MM.1S (cell line): ENCODE measurements around the gene SCGB2B2.
A peak's percentile ranks its signal among the peaks of the same experiment; 100 is the strongest.
"Not testable (repeated sequence)": the region's sequence is repeated elsewhere in the genome, so short reads cannot be mapped to it uniquely, and the experiment has no call there.

ENCODE experiments used
- DNase-seq: peaks from one replicate; pipeline ENCODE4 v3.0.0-alpha.2; 2015
- H2AFZ ChIP-seq: fragments of 300-600 bp; sonication (generic); 2 replicates; pipeline ENCODE4 v1.6.0; 2016; ENCODE audit warnings: antibody characterized with exemption, low read length
- H3F3A ChIP-seq: fragments of 300-600 bp; sonication (generic); 2 replicates; pipeline ENCODE4 v1.6.1; 2016; ENCODE audit warnings: mild to moderate bottlenecking, antibody characterized with exemption, low read length, moderate library complexity, mixed read lengths; ENCODE audit not compliant: insufficient read depth
- H3K27ac ChIP-seq: fragments of 300-600 bp; sonication (generic); 2 replicates; pipeline ENCODE4 v1.5.1; 2016; ENCODE audit warnings: mild to moderate bottlenecking, low read length
- H3K27me3 ChIP-seq: fragments of 300-600 bp; sonication (generic); replicated peaks from 2 replicates; pipeline ENCODE4 v1.6.0; 2016; ENCODE audit warnings: low read length; ENCODE audit not compliant: insufficient read depth
- H3K36me3 ChIP-seq: fragments of 300-600 bp; sonication (generic); replicated peaks from 2 replicates; pipeline ENCODE4 v1.6.1; 2016; ENCODE audit warnings: mild to moderate bottlenecking, low read length, mixed read lengths; ENCODE audit not compliant: insufficient read depth
- H3K4me1 ChIP-seq: fragments of 300-600 bp; sonication (generic); 2 replicates; pipeline ENCODE4 v1.6.1; 2016; ENCODE audit warnings: low read length, mixed read lengths
- H3K4me2 ChIP-seq: fragments of 300-600 bp; sonication (generic); 2 replicates; pipeline ENCODE4 v1.6.0; 2016; ENCODE audit warnings: low read depth, low read length
- H3K4me3 ChIP-seq: fragments of 300-600 bp; sonication (generic); 2 replicates; pipeline ENCODE4 v1.5.1; 2016; ENCODE audit warnings: low read length, mixed read lengths
- H3K79me2 ChIP-seq: fragments of 300-600 bp; sonication (generic); 2 replicates; pipeline ENCODE4 v1.6.1; 2016; ENCODE audit warnings: mixed run types, low read length, mixed read lengths
- H3K9ac ChIP-seq: fragments of 300-600 bp; sonication (generic); 2 replicates; pipeline ENCODE4 v1.6.1; 2016; ENCODE audit warnings: low read length, mixed read lengths
- H3K9me2 ChIP-seq: fragments of 300-600 bp; sonication (generic); replicated peaks from 2 replicates; pipeline ENCODE4 v1.6.1; 2016; ENCODE audit warnings: mild to moderate bottlenecking, low read length, mixed read lengths; ENCODE audit not compliant: insufficient read depth
- H3K9me3 ChIP-seq: fragments of 300-600 bp; sonication (generic); replicated peaks from 2 replicates; pipeline ENCODE4 v1.6.1; 2016; ENCODE audit warnings: mild to moderate bottlenecking, low read length, mixed read lengths; ENCODE audit not compliant: insufficient read depth
- H4K20me1 ChIP-seq: fragments of 300-600 bp; sonication (generic); 2 replicates; pipeline ENCODE4 v1.6.1; 2016; ENCODE audit warnings: mild to moderate bottlenecking, low read length, moderate library complexity, mixed read lengths; ENCODE audit not compliant: insufficient read depth
- EZH2 ChIP-seq: fragments of 300-600 bp; sonication (generic); optimal IDR thresholded peaks from 2 replicates; pipeline ENCODE3; 2017; ENCODE audit warnings: low read depth, mild to moderate bottlenecking, antibody characterized with exemption, low read length, mixed read lengths
- EZH2phosphoT487 ChIP-seq: fragments of 300-600 bp; sonication (generic); IDR thresholded peaks from 2 replicates; pipeline ENCODE4 v1.6.1; 2018; ENCODE audit warnings: antibody characterized with exemption, low read length
- TF ChIP-seq, protein P1 (sequence below): fragments of 300-600 bp; sonication (generic); IDR thresholded peaks from 2 replicates; pipeline ENCODE4 v1.5.1; 2016; ENCODE audit warnings: antibody characterized with exemption, low read length, mixed read lengths

Gene SCGB2B2

DNA sequence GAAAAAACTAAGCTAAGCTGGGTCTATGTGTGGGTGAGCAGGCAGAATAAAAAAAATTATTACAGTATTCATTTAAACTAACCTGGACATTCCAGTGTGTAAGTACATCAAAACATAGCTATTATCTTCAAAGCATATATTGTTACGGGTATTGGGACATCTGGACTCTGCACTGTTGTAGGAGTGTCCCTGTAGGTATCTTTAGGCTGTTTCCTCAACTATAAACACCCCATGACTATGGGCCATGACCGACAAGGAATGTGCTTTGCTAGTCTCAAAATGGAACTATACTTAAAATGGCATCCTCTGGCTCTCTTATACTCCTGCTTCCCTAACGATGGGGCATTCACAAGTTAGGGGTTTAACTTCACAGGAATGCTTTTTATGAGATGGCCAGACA lies 3.4 kb downstream of the SCGB2B2 start:
- H3K36me3 ChIP-seq: no peaks in the 10 kb centered on the region
- H3K4me2 ChIP-seq: no peak overlapping the region
- no peaks in the 10 kb centered on the region for H3K79me2 ChIP-seq
- no peaks in the 10 kb centered on the region for H3F3A ChIP-seq
- H3K9me3 ChIP-seq: no peaks in the 10 kb centered on the region
- no peak overlapping the region for H3K27ac ChIP-seq
- no peak overlapping the region for H3K9ac ChIP-seq
- no peak overlapping the region for H3K4me3 ChIP-seq
- TF ChIP-seq EZH2phosphoT487: no peak
- TF ChIP-seq, protein P1, sequence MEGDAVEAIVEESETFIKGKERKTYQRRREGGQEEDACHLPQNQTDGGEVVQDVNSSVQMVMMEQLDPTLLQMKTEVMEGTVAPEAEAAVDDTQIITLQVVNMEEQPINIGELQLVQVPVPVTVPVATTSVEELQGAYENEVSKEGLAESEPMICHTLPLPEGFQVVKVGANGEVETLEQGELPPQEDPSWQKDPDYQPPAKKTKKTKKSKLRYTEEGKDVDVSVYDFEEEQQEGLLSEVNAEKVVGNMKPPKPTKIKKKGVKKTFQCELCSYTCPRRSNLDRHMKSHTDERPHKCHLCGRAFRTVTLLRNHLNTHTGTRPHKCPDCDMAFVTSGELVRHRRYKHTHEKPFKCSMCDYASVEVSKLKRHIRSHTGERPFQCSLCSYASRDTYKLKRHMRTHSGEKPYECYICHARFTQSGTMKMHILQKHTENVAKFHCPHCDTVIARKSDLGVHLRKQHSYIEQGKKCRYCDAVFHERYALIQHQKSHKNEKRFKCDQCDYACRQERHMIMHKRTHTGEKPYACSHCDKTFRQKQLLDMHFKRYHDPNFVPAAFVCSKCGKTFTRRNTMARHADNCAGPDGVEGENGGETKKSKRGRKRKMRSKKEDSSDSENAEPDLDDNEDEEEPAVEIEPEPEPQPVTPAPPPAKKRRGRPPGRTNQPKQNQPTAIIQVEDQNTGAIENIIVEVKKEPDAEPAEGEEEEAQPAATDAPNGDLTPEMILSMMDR: no peak
- TF ChIP-seq EZH2: no peak
- no peak for DNase-seq
- H3K4me1 ChIP-seq: no peaks in the 10 kb centered on the region
- H3K9me2 ChIP-seq: no peaks in the 10 kb centered on the region
- no peaks in the 10 kb centered on the region for H3K27me3 ChIP-seq
- no peaks in the 10 kb centered on the region for H4K20me1 ChIP-seq
- H2AFZ ChIP-seq: no peak overlapping the region

DNA sequence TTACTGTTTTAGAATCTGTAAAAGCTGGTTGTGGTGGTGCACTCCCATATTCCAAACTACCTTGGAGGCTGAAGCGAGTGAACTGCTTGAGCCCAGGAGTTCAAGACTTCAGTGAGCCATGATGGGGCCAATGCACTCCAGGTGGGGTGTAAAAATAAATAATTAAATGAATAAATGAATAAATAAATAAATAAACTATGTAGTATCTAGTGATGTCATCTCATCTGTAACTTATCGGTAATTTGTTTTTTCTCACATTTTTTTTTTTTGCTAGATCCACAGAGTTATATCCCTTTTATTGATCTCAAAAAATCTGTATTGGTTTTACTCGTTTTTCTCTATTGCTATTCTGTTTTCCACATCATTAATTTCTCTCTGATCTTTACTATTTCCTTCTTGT lies 5.0 kb downstream of the SCGB2B2 start:
- TF ChIP-seq EZH2: no peak
- TF ChIP-seq, protein P1: no peak
- no peak for TF ChIP-seq EZH2phosphoT487
- Histone ChIP-seq H3K27ac (no peak overlapping the region), H3K79me2 (no peaks in the 10 kb centered on the region), H3K4me1 (no peaks in the 10 kb centered on the region), H4K20me1 (no peaks in the 10 kb centered on the region), H3K4me2 (no peak overlapping the region), H3K4me3 (no peak overlapping the region), H3K27me3 (no peaks in the 10 kb centered on the region), H3K9me3 (no peaks in the 10 kb centered on the region), H3K36me3 (no peaks in the 10 kb centered on the region), H3K9ac (no peak overlapping the region), H2AFZ (no peak overlapping the region), H3K9me2 (no peaks in the 10 kb centered on the region), H3F3A (no peaks in the 10 kb centered on the region)
- no peak for DNase-seq

DNA sequence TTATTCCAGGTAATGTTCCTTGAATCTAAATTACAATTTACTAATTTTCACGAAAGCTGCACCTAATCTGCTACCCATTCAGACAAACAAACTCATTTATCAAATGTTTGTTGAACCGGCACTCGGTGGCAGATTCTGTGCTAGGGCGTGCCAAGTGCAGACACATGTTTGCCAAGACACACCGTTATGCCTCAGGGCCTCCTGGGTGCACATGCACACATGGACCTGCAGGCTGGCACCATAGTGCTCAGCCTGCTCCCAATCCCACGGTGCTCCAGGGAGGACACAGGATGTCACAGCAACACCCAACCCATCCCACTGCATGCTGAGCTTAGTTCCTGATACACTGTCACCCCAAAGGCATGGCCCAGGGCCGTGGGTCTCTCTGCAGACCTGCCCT lies 7.7 kb downstream of the SCGB2B2 start:
- no peaks in the 10 kb centered on the region for H4K20me1 ChIP-seq
- no peak for TF ChIP-seq EZH2phosphoT487
- TF ChIP-seq EZH2: no peak
- TF ChIP-seq, protein P1: no peak
- H3F3A ChIP-seq: no peaks in the 10 kb centered on the region
- no peak for DNase-seq
- H3K9me2 ChIP-seq: no peaks in the 10 kb centered on the region
- no peaks in the 10 kb centered on the region for H3K4me1 ChIP-seq
- no peak overlapping the region for H2AFZ ChIP-seq
- no peaks in the 10 kb centered on the region for H3K9me3 ChIP-seq
- no peak overlapping the region for H3K27ac ChIP-seq
- H3K27me3 ChIP-seq: no peaks in the 10 kb centered on the region
- no peak overlapping the region for H3K4me2 ChIP-seq
- no peak overlapping the region for H3K9ac ChIP-seq
- no peaks in the 10 kb centered on the region for H3K36me3 ChIP-seq
- H3K4me3 ChIP-seq: no peak overlapping the region
- H3K79me2 ChIP-seq: no peaks in the 10 kb centered on the region

DNA sequence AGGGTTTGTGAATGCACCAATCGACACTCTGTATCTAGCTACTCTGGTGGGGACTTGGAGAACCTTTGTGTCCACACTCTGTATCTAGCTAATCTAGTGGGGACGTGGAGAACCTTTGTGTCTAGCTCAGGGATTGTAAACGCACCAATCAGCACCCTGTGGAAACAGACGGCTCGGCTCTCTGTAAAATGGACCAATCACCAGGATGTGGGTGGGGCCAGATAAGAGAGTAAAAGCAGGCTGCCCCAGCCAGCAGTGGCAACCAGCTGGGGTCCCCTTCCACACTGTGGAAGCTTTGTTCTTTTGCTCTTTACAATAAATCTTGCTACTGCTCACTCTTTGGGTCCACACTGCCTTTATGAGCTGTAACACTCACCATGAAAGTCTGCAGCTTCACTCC lies 8.3 kb downstream of the SCGB2B2 start:
- H3K27me3 ChIP-seq, H3K9me3 ChIP-seq, DNase-seq, H2AFZ ChIP-seq, H3K9ac ChIP-seq, H3K4me3 ChIP-seq, H3K79me2 ChIP-seq, H3K27ac ChIP-seq, H3K36me3 ChIP-seq, H4K20me1 ChIP-seq, H3K9me2 ChIP-seq, H3K4me1 ChIP-seq, H3K4me2 ChIP-seq, H3F3A ChIP-seq: not testable (repeated sequence)

DNA sequence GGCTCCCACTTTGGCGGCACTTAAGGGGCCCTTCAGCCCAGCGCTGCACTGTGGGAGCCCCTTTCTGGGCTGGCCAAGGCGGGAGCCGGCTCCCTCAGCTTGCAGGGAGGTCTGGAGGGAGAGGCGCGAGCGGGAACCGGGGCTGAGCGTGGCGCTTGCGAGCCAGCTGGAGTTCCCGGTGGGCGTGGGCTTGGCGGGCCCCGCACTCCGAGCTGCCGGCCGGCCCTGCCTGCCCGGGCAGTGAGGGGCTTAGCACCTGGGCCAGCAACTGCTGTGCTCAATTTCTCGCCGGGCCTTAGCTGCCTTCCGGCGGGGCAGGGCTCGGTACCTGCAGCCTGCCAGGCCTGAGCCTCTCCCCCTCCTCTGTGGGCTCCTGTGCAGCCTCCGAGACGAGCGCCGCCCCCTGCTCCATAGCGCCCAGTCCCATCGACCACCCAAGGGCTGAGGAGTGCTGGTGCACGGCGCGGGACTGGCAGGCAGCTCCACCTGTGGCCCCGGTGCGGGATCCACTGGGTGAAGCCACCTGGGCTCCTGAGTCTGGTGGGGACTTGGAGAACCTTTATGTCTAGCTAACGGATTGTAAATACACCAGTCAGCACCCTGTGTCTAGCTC lies 8.8 kb downstream of the SCGB2B2 start:
- not testable (repeated sequence) for H3K27me3 ChIP-seq, H3K4me1 ChIP-seq, H3K36me3 ChIP-seq, H3K79me2 ChIP-seq, H4K20me1 ChIP-seq, H3K27ac ChIP-seq, H3K4me2 ChIP-seq, H3F3A ChIP-seq, H3K4me3 ChIP-seq, H3K9me3 ChIP-seq, H3K9me2 ChIP-seq, DNase-seq, H3K9ac ChIP-seq
- H2AFZ ChIP-seq: peak overlapping the region; percentile 80; the same call in 1 of the 2 replicates
